Suppressor macrophage treated with lipopolysaccharide for 1 hour (primary cell): ENCODE measurements around the gene PHF20.
A peak's percentile ranks its signal among the peaks of the same experiment; 100 is the strongest.
"Not testable (repeated sequence)": the region's sequence is repeated elsewhere in the genome, so short reads cannot be mapped to it uniquely, and the experiment has no call there.

Experiments
- DNase-seq, 3 donors: peaks; one replicate each; pipeline ENCODE4 v3.0.0-alpha.2; 2020 to 2022

Gene PHF20

GRCh38 chr20:35887393-35888064 is 115.7 kb downstream of the PHF20 start:
- peak in 1 of 3 donors; percentile 23 for DNase-seq

- DNase-seq, result no peak
Observed at GRCh38 chr20:35888657-35889056, 116.8 kb downstream of the PHF20 start.

DNA sequence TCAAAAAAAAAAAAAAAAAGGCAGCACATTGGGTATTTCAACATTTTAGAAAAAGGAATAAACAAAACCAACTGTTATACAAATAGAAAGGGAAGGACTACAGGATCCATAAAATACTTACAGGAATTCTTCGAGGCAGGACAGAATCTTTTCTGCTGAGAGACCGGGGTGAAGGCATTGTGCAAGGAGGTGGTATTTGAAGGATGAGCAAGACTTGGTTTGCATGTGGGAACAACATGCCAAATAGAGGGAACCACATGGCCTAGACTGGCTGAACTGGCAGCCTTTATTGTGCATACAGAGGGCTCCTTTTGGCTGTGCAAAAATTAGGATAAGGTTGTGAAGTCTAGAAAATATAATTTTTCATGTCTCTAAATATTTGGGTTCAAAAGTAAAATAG is 119.6 kb downstream of the PHF20 start:
- peak in 2 of 3 donors; percentile 7 to 11 for DNase-seq

GRCh38 chr20:35892871-35893270 is 121.1 kb downstream of the PHF20 start:
- DNase-seq, result no peak

GRCh38 chr20:35893942-35894341 is 122.1 kb downstream of the PHF20 start:
- no peak for DNase-seq

DNA sequence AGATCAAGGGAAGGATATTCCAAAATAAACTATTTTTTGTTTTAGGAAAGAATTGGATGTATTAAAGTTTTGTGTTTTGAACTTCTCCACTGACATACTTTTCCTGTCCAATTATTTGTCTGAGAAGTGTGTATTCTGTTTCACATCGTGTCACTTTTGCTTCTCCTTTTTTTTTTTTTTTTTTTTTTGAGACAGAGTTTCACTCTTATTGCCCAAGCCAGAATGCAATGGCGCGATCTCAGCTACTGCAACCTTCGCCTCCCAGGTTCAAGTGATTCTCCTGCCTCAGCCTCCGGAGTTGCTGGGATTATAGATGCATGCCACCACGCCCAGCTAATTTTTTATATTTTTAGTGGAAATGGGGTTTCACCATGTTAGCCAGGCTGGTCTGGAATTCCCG is 123.7 kb downstream of the PHF20 start:
- DNase-seq, result peak in 2 of 3 donors; percentile 7 to 27

DNA sequence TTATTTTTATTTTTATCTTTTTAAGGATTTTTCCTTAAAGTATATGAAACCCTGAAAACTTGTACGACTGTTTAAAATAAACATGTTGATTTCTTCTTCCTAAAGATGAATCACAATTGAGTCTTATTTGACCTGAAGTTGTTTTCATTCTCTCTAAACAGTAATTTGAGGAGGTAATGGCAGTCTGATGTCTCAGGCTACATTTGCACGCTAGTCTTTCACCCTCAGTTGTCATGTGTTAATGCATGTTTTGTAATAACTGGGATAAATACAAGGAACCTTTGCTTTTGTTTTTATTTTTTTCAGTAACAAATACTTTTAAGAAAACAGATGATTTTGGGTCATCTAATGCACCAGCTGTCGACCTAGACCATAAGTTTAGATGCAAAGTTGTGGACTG is 127.2 kb downstream of the PHF20 start:
- DNase-seq, result no peak

- not testable (repeated sequence) for DNase-seq
Observed at GRCh38 chr20:35901230-35901629, 129.4 kb downstream of the PHF20 start.

DNA sequence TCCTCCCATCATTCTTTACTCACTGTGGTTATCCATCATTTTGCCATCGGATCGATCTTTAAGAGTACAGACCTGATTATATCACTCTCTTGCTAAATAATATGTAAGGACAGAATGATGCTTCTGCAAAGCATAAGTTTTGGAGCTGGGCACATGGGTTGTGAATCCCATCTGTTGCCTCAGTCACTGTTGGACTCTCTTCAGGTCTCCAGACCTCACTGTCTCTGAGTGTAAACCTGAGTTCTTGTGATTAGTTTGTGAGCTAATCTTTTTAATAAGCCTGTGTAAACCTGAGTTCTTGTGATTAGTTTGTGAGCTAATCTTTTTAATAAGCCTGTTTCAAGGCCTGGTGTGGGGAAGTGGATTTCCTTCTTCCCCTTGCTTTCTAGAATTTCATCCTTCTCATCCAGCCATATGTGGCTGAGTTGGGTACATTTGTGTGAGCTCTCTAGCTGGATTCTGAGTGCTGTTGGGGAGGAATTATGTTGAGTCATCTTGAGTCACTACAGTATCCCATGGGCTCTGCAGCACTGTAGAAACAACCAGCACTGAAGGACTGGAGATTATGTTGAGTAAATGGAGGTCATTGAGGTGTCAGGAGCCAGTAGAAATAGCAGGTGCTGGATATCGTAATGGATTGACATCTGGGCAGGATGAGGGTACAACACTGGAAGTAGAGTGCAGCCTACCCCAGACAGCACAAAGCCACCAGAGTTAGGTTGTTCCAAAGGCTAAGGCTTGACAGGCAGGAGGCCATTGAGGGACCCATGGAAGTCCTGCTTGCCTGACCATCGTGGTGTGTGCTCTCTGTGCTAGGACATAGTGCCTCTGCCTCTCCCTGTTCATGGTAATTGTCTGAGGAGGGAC is 130.1 kb downstream of the PHF20 start:
- peak in 1 of 3 donors; percentile 11 for DNase-seq

DNA sequence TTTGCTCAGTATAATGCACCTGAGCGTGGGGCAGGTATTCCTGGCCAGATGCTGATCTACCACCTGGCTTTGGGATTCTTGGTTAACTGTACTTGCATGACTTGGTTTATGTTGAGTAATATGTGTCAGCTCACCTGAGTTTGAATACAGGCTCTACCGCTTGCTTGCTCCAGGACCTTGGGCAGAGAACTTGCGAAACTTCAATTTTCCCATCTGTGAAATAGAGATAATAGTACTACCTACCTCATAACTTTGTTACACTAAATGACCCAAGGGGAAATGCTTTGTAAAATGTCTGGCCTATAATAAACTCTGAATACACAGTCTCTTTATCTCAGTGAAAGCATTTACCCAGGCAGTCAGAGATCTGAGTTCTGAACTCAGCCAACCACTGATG is 130.7 kb downstream of the PHF20 start:
- DNase-seq, result no peak

GRCh38 chr20:35903843-35904242 is 132.0 kb downstream of the PHF20 start:
- no peak for DNase-seq

DNA sequence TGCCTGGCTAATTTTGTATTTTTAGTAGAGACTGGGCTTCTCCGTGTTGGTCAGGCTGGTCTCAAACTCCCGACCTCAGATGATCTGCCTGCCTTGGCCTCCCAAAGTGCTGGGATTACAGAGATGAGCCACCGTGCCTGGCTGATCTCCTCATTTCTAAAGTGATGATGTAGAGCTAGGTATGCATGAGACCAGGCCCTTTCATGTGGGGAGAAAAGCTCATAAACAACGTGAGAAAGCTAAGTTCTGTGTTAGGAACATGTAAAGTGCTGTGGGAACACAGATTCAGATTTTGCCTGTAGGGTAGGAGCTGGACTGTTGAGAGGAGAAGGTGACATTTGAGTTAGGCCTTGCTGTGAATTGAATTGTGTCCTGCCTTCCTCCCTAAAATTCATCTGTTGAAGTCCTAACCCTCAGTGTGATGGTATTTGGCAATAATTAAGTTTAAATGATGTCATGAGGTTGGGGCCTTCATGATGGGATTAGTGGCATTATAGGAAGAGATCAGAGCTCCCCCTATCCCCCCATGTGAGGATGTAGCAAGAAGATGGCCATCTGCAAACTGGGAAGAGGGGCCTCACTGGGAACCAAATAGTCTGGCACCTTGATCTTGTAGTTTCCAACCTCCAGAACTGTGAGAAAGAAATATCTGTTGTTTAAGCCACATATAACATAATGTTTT is 133.3 kb downstream of the PHF20 start:
- no peak for DNase-seq

DNA sequence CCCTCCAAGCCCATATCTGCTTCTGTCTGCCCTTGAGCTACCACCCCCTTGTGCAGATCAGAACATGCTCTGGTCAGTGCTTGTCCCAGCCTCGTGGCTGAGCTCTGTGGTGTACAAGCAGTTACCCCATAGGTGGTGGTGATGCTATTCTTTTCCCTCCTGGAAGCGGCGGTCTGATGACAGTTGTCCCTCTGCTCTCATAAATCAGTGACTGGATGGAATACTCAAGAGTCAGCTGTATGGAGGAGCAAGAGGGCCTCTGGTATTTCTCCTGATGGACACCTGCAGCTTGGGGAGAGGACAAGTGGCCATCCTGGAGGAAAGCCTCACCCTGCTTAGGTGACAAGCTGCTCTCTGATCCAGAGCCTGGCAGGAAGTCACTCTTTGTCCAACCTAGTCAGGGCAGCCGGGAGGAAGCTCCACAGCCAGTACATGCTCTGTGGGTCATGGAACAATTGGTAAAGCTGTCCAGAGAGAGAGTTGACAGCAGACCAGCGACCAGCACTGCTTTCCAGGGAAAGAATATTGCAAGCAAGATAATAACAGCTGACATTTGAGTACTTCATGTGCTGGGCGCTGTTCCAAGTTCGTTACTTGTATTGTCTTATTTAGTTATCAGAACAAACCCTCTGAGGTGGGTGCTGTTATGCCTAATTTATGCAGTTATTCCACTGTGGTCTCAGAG is 135.3 kb downstream of the PHF20 start:
- no peak for DNase-seq

- no peak for DNase-seq
Observed at GRCh38 chr20:35908007-35908406, 136.2 kb downstream of the PHF20 start.

GRCh38 chr20:35909176-35909575 is 137.4 kb downstream of the PHF20 start:
- DNase-seq, result no peak

DNA sequence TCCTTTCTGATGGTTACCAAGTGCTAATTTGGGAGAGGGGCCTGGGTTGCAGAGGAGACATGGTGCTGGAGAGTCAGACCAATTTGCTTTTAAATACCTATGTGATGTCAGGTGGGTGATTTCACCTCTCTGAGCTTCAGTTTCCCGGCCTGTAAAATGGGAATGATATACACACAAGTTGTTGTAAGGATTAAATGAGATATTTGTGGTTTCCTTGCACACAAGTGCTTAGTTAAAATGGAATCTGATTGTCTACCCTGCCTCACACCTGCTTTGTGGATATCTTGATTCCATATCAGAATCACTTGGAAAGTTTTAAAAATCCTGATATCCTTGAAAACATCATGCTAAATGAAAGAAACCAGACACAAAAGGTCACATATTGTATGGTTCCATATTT is 138.0 kb downstream of the PHF20 start:
- no peak for DNase-seq

DNA sequence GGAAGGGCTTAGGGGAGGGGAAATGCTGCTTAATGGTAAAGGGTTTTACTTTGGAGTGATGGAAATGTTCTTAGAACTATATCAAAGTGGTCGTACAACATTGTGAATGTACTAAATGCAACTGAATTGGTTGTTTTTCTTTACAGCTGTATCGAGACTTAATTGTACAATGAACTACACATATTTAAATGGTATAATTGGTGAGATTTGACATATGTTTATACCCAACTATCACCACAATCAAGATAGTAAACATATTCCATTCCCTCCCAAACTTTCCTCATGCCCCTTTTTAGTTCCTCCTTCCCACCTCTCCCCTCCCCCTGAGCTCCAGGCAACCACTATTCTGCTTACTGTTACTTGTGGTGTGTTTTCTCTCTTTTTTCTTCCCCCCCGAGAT is 138.4 kb downstream of the PHF20 start:
- DNase-seq, result no peak

- no peak for DNase-seq
Observed at GRCh38 chr20:35912881-35913280, 141.1 kb downstream of the PHF20 start.

DNA sequence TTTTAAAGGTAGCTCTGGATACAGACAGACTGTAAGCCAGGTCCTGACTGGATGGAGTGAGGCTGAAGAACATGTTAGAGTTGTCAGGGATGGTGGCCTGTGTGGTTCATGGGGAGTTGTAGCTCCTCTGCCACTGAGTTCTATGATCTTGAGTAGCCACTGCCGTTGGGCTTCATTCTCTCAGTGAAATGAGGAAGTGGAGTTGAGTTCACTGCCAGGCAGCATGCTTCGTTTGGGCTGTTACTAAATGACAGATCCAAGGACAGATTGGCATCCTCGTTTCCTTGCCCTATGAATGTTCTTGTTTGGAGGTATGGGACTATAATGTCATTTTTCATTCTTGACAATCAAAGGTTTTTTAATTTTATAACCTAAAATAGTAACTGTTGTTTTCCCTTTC is 145.3 kb downstream of the PHF20 start:
- peak in 2 of 3 donors; percentile 4 to 15 for DNase-seq

DNA sequence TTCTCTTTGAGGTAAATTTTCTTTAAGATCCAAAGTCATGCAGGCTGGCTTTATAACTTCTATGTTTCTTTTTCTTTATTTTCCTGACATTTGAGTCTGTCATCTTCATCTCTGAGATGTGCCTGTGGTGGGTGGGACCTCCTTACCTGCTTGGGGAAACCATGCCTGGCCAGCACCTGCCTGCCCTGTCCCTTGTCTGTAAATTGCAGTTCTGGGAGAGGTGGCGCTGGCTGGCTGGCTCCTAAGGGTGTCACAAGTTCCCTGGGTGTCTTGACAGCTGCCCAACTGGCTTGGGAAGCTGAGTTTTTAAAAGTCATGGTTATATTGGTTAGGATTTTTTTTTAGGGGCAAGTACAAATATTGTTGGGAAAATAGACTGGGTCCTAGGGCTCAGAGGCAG is 146.2 kb downstream of the PHF20 start:
- no peak for DNase-seq

- no peak for DNase-seq
Observed at GRCh38 chr20:35920523-35920922, 148.7 kb downstream of the PHF20 start.

- no peak for DNase-seq
Observed at GRCh38 chr20:35929301-35929700, 157.5 kb downstream of the PHF20 start.

DNA sequence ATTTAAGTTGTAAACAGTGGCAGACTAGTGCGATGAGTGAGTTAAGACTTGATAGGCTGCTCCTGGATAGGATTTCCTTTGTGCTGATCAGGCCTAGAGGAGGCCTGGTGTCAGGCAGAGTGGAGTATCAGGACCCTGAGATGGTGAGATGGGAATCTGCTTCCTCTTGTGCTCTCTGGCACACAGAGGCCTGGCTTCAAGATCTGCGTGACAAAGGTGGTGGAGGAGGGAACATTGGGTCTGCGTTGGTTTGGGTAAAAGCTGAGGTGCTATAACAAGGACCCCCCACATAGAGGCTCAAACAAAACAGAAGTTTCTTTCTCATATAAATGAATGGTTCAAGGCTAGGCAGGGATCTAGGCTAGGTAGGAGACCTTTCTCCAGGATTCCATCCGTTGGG is 162.2 kb downstream of the PHF20 start:
- DNase-seq, result no peak
